IPS-18c (cell line): ENCODE data around the gene B4GAT1.
"Not testable (repeated sequence)": the region's sequence is repeated elsewhere in the genome, so short reads cannot be mapped to it uniquely, and the experiment has no call there.

ENCODE experiments used
- H3K4me3 ChIP-seq: 2 replicates; pipeline ENCODE4 v1.7.0; 2013; ENCODE audit warnings: low read depth, mild to moderate bottlenecking, low read length, moderate library complexity; ENCODE audit not compliant: insufficient read depth
- H3K9me3 ChIP-seq: one replicate; pipeline ENCODE4 v1.6.1; 2013; ENCODE audit warnings: mild to moderate bottlenecking, low read length, moderate library complexity; ENCODE audit not compliant: control insufficient read depth, insufficient read depth

B4GAT1 gene

DNA sequence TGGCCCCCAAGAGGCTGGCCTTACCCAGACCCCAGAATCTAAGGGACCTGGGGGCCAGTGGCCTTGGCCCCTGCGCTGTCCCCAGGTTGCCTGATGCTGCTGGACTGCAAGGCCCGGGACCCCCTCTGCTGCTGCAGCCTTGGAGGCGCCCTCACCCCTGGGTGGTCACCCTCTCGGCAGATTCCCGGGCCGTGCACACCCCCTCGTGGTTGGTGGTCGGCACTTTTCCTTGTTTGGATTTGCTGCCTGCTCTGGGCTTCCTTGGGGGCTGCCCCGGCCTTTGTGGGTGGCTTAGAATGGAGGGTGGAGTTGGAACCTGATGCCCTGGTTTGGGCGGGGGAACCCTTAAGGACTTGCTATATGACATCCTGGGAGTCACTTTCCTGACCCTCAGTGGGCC is 16.5 kb downstream of the B4GAT1 start:
- Histone ChIP-seq H3K4me3 (no peak overlapping the region), H3K9me3 (peaks cover 5% of the 10 kb centered on the region)

GRCh38 chr11:66329165-66329673 is 18.2 kb downstream of the B4GAT1 start:
- Histone ChIP-seq H3K4me3 (no peak overlapping the region), H3K9me3 (peaks cover 3% of the 10 kb centered on the region)

GRCh38 chr11:66328302-66329144 is 18.9 kb downstream of the B4GAT1 start:
- Histone ChIP-seq H3K9me3 (peaks cover 3% of the 10 kb centered on the region), H3K4me3 (no peak overlapping the region)

DNA sequence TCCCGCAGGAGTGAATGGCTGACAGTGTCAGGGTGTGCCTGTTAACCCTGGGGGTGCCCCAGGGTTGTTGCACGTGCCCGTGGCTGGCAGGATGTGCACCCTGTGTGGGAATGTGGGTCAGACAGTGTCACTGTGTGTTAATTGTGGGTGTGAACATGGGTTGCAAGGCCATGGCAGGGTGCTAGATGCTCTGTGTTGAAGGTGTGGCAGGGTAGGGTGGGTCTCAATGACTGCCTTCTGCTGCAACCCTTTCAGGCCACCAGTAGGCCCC is 19.5 kb downstream of the B4GAT1 start:
- peaks cover 1% of the 10 kb centered on the region for H3K9me3 ChIP-seq
- no peak overlapping the region for H3K4me3 ChIP-seq

DNA sequence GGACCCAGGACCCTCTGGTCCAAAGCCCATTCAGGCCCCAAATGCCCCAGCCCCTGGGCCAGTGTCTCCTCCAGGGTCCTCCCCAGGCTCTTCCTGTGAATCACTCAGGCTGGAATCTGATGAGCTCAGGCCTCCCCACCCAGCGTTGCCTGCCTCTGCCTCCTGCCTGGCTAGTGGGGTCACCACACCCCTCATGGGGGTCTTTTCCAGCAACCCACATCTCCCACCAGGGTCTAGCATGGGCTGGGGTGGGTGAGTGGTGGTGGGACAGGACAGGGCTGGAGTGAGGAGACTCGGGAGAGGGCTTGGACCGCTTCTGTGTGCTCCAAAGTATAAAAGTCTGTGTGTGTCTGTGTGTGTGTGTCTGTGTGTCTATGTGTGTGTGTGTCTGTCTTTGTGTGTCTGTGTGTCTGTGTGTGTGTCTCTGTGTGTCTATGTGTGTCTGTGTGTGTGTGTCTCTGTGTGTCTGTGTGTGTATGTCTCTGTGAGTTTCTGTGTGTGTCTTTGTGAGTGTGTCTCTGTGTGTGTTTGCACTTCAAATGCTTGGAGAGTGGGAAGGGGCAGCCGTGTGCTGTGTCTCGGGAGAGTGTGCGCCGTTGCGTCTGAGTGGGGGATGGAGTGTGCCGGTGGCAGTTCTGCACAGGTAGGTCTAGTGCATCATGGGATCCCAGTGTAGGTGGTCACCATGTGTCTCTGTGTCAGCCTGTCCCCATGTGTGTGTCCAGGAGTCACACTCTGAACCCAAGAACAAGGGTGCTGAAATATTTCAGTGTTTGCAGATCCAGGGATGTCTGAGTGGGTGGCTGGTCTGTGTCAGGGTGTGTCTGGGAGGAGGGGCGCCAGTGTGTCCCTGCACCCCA is 20.0 kb downstream of the B4GAT1 start:
- no peak overlapping the region for H3K4me3 ChIP-seq
- no peaks in the 10 kb centered on the region for H3K9me3 ChIP-seq

DNA sequence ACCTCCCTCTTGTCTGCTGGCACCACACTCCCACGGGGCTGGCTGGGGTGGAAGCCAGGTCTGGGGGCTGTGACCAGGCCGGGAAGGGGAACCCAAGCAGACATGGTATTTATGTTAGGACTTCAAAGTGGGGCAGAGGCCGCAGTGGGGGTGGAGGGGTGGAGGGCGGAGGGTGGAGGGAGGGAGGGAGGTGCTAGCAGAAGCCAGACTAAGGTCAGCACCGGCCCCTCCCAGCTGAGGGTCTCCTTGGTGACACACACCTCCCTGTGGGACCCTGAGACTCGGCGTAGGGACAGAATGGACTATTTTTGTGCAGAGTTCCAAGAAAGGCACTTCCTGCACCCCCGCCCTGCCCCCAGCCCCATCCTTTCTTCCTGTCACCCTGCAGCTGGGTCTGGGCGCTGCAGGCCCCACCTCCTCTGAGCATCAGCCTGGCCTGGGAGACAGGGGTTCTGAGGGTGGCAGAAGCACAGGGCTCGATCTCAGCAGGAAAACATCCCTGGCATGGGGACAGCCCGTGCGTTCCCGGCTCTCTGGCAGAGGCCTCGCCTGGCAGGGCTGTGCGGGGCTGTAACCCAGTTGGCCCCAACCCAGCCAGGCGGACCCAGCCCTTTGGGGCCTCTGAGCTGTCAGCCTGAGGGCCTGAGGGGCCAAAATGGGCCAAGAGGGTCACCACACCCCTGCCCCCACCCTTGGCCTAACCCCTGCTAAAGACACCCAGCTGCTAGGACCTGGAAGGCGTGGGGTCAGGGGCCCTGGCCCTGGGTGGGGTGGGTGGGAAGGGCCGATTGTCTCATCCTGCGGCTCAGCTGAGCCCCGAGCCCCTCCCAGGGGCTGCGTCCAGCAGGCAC is 20.9 kb downstream of the B4GAT1 start:
- no peaks in the 10 kb centered on the region for H3K9me3 ChIP-seq
- no peak overlapping the region for H3K4me3 ChIP-seq

DNA sequence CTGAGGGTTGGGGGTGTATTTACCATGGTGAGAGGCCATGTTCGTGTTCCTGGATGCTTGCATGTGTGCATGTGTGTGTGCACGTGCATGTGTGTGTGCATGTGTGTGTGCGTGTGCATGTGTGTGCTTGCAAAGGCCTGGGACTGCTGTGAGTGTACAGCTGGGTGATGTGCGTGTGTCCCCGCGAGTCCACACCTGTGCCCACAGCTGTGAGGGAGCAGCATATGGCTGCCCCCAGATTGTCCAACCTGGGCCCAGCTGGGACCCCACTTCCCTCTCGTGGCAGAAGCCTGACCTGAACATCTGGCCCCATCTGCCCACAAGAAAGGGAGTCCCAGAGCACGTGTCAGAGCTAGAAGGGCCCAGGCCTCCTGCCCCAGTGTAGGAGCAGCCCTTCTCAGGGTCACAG is 22.2 kb downstream of the B4GAT1 start:
- Histone ChIP-seq H3K9me3 (no peaks in the 10 kb centered on the region), H3K4me3 (no peak overlapping the region)

- Histone ChIP-seq H3K4me3 (no peak overlapping the region), H3K9me3 (no peaks in the 10 kb centered on the region)
Measured at GRCh38 chr11:66324664-66325063, 22.8 kb downstream of the B4GAT1 start.

GRCh38 chr11:66323684-66324083 is 23.7 kb downstream of the B4GAT1 start:
- Histone ChIP-seq H3K9me3 (no peaks in the 10 kb centered on the region), H3K4me3 (no peak overlapping the region)

DNA sequence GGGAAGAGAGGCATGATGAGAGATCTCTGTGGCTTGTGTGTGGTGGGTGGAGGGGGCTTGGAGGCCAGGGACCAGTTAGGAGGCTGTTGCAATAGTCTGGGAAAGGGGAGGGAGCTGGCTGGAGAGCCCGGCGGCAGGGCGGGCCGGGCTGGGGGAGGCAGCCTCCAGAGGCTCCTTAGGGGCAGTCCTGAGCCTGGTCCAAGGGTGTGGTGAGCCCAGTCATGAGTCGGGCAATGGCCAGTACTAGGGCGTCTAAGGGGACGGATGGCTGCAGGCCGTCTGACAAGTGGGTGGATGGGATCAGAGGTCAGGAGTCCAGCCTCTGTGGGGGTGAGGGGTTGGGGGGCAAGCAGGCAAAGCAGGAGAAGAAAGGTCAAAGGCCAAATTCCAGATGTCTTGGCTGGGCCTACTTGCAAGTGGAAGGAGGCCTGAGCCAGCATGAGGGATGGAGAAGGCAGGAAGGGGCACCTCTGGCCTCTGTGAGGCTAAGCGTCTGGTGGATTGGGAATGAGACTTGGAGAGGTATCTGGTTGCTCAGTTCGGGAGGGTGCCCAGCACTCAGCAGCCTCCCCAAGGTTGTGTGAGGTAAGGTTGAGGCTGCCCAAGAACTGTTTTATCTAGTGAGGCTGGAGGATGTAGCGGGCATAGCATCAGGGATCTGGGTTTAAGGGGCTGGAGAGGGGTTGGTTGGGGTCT is 24.5 kb downstream of the B4GAT1 start:
- no peak overlapping the region for H3K4me3 ChIP-seq
- no peaks in the 10 kb centered on the region for H3K9me3 ChIP-seq

GRCh38 chr11:66321606-66322005 is 25.8 kb downstream of the B4GAT1 start:
- H3K9me3 ChIP-seq: no peaks in the 10 kb centered on the region
- H3K4me3 ChIP-seq: no peak overlapping the region

DNA sequence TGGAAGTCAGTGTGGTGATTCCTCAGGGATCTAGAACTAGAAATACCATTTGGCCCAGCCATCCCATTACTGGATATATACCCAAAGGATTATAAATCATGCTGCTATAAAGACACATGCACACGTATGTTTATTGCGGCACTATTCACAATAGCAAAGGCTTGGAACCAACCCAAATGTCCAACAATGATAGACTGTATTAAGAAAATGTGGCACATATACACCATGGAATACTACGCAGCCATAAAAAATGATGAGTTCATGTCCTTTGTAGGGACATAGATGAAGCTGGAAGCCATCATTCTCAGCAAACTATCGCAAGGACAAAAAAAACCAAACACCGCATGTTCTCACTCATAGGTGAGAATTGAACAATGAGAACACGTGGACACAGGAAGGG is 26.7 kb downstream of the B4GAT1 start:
- H3K9me3 ChIP-seq, H3K4me3 ChIP-seq: not testable (repeated sequence)

GRCh38 chr11:66320289-66320688 is 27.1 kb downstream of the B4GAT1 start:
- not testable (repeated sequence) for H3K4me3 ChIP-seq, H3K9me3 ChIP-seq

- H3K9me3 ChIP-seq: no peaks in the 10 kb centered on the region
- H3K4me3 ChIP-seq: no peak overlapping the region
Measured at GRCh38 chr11:66318600-66318970, 28.8 kb downstream of the B4GAT1 start.

GRCh38 chr11:66317723-66318599 is 29.5 kb downstream of the B4GAT1 start:
- Histone ChIP-seq H3K4me3 (no peak overlapping the region), H3K9me3 (no peaks in the 10 kb centered on the region)

DNA sequence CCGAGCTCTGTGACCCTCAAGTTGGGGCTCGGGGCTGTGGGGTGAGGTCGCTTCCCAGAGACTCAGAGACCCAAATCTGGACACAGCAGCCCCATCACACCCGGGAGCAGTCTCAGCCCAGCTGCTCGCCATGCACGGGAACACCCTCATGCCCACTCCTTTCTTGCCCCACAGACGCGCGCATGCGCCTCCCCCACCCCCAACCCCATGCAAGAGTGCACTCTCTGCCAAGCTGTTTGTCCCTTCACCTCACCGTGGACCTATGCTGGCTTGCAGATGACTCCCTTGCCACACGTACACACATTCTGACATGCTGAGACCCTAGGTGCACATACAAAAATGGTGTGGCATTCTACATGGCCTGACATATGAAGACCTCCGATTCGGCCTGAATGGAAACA is 30.1 kb downstream of the B4GAT1 start:
- Histone ChIP-seq H3K4me3 (no peak overlapping the region), H3K9me3 (no peaks in the 10 kb centered on the region)
